ENCODE data around the gene NWD2. TPM values are rescaled to one million over a fixed set of nuclear protein-coding genes. Genes with fewer than 3 reads are reported as not detected.

Gene NWD2
- total RNA-seq, 1 experiment from 2014 or later = not detected

GRCh38 chr4:37224854-37225253, 19.7 kb upstream of the NWD2 start:
- intact Hi-C loops (cut with micrococcal nuclease) = no loop called here
- TF ChIP-seq EZH2phosphoT487 (IDR thresholded peaks at IDR 0.05; ENCODE audit: borderline replicate concordance) (no peak), RAD21 (IDR thresholded peaks at IDR 0.05; ENCODE audit: low read depth) (no peak), CEBPB (IDR thresholded peaks at IDR 0.05; ENCODE audit: low read depth) (no peak), MAX (IDR thresholded peaks at IDR 0.05) (no peak), SP1 (IDR thresholded peaks at IDR 0.05; ENCODE audit: low read depth) (no peak), YY1 (IDR thresholded peaks at IDR 0.05; ENCODE audit: extremely low read depth, insufficient replicate concordance, low read depth, low read length) (no peak), SIN3A (IDR thresholded peaks at IDR 0.05; ENCODE audit: low read depth) (no peak)
- TF ChIP-seq, protein P1, sequence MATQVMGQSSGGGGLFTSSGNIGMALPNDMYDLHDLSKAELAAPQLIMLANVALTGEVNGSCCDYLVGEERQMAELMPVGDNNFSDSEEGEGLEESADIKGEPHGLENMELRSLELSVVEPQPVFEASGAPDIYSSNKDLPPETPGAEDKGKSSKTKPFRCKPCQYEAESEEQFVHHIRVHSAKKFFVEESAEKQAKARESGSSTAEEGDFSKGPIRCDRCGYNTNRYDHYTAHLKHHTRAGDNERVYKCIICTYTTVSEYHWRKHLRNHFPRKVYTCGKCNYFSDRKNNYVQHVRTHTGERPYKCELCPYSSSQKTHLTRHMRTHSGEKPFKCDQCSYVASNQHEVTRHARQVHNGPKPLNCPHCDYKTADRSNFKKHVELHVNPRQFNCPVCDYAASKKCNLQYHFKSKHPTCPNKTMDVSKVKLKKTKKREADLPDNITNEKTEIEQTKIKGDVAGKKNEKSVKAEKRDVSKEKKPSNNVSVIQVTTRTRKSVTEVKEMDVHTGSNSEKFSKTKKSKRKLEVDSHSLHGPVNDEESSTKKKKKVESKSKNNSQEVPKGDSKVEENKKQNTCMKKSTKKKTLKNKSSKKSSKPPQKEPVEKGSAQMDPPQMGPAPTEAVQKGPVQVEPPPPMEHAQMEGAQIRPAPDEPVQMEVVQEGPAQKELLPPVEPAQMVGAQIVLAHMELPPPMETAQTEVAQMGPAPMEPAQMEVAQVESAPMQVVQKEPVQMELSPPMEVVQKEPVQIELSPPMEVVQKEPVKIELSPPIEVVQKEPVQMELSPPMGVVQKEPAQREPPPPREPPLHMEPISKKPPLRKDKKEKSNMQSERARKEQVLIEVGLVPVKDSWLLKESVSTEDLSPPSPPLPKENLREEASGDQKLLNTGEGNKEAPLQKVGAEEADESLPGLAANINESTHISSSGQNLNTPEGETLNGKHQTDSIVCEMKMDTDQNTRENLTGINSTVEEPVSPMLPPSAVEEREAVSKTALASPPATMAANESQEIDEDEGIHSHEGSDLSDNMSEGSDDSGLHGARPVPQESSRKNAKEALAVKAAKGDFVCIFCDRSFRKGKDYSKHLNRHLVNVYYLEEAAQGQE (IDR thresholded peaks at IDR 0.05; ENCODE audit: low read depth) = no peak
- TF ChIP-seq, protein P2, sequence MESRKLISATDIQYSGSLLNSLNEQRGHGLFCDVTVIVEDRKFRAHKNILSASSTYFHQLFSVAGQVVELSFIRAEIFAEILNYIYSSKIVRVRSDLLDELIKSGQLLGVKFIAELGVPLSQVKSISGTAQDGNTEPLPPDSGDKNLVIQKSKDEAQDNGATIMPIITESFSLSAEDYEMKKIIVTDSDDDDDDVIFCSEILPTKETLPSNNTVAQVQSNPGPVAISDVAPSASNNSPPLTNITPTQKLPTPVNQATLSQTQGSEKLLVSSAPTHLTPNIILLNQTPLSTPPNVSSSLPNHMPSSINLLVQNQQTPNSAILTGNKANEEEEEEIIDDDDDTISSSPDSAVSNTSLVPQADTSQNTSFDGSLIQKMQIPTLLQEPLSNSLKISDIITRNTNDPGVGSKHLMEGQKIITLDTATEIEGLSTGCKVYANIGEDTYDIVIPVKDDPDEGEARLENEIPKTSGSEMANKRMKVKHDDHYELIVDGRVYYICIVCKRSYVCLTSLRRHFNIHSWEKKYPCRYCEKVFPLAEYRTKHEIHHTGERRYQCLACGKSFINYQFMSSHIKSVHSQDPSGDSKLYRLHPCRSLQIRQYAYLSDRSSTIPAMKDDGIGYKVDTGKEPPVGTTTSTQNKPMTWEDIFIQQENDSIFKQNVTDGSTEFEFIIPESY (IDR thresholded peaks at IDR 0.05; ENCODE audit: extremely low read depth, insufficient replicate concordance, low read length) = no peak
- TF ChIP-seq, protein P3, sequence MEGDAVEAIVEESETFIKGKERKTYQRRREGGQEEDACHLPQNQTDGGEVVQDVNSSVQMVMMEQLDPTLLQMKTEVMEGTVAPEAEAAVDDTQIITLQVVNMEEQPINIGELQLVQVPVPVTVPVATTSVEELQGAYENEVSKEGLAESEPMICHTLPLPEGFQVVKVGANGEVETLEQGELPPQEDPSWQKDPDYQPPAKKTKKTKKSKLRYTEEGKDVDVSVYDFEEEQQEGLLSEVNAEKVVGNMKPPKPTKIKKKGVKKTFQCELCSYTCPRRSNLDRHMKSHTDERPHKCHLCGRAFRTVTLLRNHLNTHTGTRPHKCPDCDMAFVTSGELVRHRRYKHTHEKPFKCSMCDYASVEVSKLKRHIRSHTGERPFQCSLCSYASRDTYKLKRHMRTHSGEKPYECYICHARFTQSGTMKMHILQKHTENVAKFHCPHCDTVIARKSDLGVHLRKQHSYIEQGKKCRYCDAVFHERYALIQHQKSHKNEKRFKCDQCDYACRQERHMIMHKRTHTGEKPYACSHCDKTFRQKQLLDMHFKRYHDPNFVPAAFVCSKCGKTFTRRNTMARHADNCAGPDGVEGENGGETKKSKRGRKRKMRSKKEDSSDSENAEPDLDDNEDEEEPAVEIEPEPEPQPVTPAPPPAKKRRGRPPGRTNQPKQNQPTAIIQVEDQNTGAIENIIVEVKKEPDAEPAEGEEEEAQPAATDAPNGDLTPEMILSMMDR (IDR thresholded peaks at IDR 0.05 in 2 of 3, conservative IDR thresholded peaks at IDR 0.05 in 1 of 3; ENCODE audit: borderline replicate concordance in 1 of 3, insufficient read depth in 1 of 3, low read depth in 2 of 3, low read length in 2 of 3) = no peak
- H3K27me3 ChIP-seq (ENCODE audit: insufficient read depth, low read length) = no peaks in the 10 kb centered on the region
- RAD21 ChIA-PET (ENCODE audit: low non-redundant PET in 1 of 2, low total read pairs in 2 of 2, uncharacterized antibody in 2 of 2, unreplicated experiment in 2 of 2) = no interaction called here
- H3K9me3 ChIP-seq (ENCODE audit: control insufficient read depth in 1 of 2, insufficient read depth in 1 of 2, low read depth in 1 of 2, low read length in 2 of 2) = no peaks in the 10 kb centered on the region
- no peak overlapping the region for H3K4me2 ChIP-seq (ENCODE audit: low read length)
- no peak overlapping the region for H3K27ac ChIP-seq (ENCODE audit: low read depth, low read length)
- no peaks in the 10 kb centered on the region for H3K4me1 ChIP-seq (ENCODE audit: control insufficient read depth in 1 of 2, insufficient read depth in 2 of 2, low read length in 2 of 2)
- H3K9me2 ChIP-seq (ENCODE audit: insufficient read depth) = no peaks in the 10 kb centered on the region
- no peak for DNase-seq (ENCODE audit: low read depth, low spot score)
- H2AFZ ChIP-seq (ENCODE audit: low read depth, low read length, poor library complexity, severe bottlenecking) = no peak overlapping the region
- no peak overlapping the region for H3K4me3 ChIP-seq (replicated peaks in 1 of 2; ENCODE audit: low read depth in 1 of 2, low read length in 2 of 2)
- no peak overlapping the region for H3K9ac ChIP-seq (ENCODE audit: low read length)
- ATAC-seq = no peak
- BruUV-seq (replicated peaks) = no TSS peak
- H4K20me1 ChIP-seq (ENCODE audit: insufficient read depth) = no peaks in the 10 kb centered on the region
- no peaks in the 10 kb centered on the region for H3K36me3 ChIP-seq (ENCODE audit: control insufficient read depth in 1 of 2, insufficient read depth in 2 of 2, low read length in 2 of 2)
- POLR2A ChIA-PET = no interaction called here
- CTCF ChIA-PET = no interaction called here
- no peaks in the 10 kb centered on the region for H3K79me2 ChIP-seq (ENCODE audit: insufficient read depth, low read length)

All from HCT116 (cell line).